Brain microvascular endothelial cell (primary cell): ENCODE measurements around the gene LIG3.

Source experiments
- DNase-seq: peaks from one replicate; pipeline ENCODE4 v3.0.0-alpha.2; 2020
- H3K27ac ChIP-seq: fragments of 250-450 bp; sonication (Bioruptor Pico); 2 replicates; pipeline ENCODE4 v1.5.1; 2020; ENCODE audit warnings: mild to moderate bottlenecking, moderate library complexity
- H3K27me3 ChIP-seq: fragments of 250-450 bp; sonication (Bioruptor Pico); replicated peaks from 2 replicates; pipeline ENCODE4 v1.5.1; 2020; ENCODE audit warnings: mild to moderate bottlenecking
- H3K36me3 ChIP-seq: fragments of 250-450 bp; sonication (Bioruptor Pico); replicated peaks from 2 replicates; pipeline ENCODE4 v1.5.1; 2020; ENCODE audit warnings: mild to moderate bottlenecking
- H3K4me3 ChIP-seq: 2 replicates; pipeline ENCODE4 v1.5.1; 2011; ENCODE audit warnings: low read depth, mild to moderate bottlenecking, control low read depth, low read length, moderate library complexity
- CTCF ChIP-seq: IDR thresholded peaks from 2 replicates; pipeline ENCODE4 v1.5.1; 2011; ENCODE audit warnings: low read depth, mild to moderate bottlenecking, moderate library complexity, low read length, control low read depth, inconsistent platforms; ENCODE audit errors: missing control alignments
- in situ Hi-C: cut with HindIII; loops from 2 replicates; pipeline ENCODE4 v1.10.0; 2017; ENCODE audit warnings: low sequenced_read_pairs, low pct_ligation_motif_present

Gene LIG3

GRCh38 chr17:35002876-35003551, 22.7 kb downstream of the LIG3 start:
- H3K27ac ChIP-seq: no peak overlapping the region
- no peaks in the 10 kb centered on the region for H3K27me3 ChIP-seq
- H3K36me3 ChIP-seq: peaks cover 6% of the 10 kb centered on the region
- no peak for DNase-seq
- in situ Hi-C loops: no loop called here
- no peak overlapping the region for H3K4me3 ChIP-seq
- TF ChIP-seq CTCF: no peak

DNA sequence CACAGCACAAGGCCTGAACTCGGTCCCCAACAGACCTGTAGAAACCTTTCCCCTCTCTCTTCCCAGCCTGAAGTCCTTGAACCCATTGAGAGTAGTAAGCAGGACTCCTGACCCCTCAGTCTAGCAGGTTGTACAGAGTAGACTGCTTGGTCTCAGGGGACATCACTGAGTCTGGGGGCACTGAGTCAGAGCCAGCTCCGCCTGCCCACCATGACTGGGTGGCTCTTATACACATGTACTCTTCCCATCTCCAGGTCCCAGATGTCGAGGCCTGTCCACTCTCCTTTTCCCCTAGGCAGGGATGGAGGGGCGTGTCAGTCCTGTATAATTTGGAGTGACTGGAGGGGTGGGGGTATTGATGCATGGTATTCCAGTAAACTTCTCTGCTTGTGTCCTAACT, 23.5 kb downstream of the LIG3 start:
- in situ Hi-C loops: no loop called here

DNA sequence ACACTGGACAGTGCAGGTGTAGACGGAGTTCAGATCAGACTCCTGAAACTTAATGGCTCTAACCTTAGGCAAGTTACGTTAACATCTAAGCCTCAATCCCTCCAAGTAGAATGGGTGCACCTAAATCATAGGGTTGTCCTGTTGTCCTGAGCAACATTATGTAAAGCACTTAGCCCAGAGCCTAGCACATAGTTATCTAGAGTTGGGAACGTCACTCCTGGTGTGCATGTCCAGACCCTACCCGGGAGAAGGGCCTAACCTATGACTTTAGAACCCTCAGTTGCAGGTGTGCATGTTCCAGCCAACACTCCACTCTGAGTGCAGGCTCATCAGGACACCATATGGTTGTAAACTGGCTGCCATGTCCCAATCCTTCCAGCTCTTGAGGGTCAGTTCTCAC, 26.0 kb downstream of the LIG3 start:
- H3K36me3 ChIP-seq: peaks cover 21% of the 10 kb centered on the region

More for the DNA sequence above, 23.5 kb downstream of the LIG3 start:
- H3K27me3 ChIP-seq: no peaks in the 10 kb centered on the region
- H3K36me3 ChIP-seq: peaks cover 12% of the 10 kb centered on the region
- no peak overlapping the region for H3K4me3 ChIP-seq
- no peak for DNase-seq
- TF ChIP-seq CTCF: no peak
- H3K27ac ChIP-seq: no peak overlapping the region

GRCh38 chr17:35006961-35007360, 26.6 kb downstream of the LIG3 start:
- no peak for DNase-seq
- Histone ChIP-seq H3K27me3 (no peaks in the 10 kb centered on the region), H3K27ac (no peak overlapping the region), H3K4me3 (no peak overlapping the region), H3K36me3 (peaks cover 27% of the 10 kb centered on the region)
- in situ Hi-C loops: no loop called here
- no peak for TF ChIP-seq CTCF

More for the DNA sequence above, 26.0 kb downstream of the LIG3 start:
- Histone ChIP-seq H3K27me3 (no peaks in the 10 kb centered on the region), H3K27ac (no peak overlapping the region), H3K4me3 (no peak overlapping the region)
- no peak for DNase-seq
- in situ Hi-C loops: no loop called here
- no peak for TF ChIP-seq CTCF

DNA sequence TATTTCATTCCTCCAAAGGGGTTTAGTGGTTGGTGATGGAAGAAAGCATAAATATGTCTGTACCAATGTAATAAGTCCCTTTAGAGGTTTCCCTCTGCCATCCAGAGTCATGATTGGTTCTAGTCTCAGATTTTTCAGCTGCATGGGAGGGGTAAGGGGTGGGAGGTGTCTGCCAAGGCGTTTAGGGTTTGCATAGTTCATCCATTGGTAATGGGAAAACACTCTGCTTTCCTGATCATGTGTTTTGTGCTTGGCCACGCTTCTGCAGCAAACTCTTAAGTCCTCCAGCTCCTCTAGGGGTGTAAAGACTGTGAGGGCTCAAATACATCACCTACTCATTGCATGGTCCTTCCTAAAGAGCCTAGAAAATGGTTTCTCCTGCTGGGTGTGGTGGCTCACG, 29.8 kb downstream of the LIG3 start:
- no peak overlapping the region for H3K27ac ChIP-seq
- in situ Hi-C loops: no loop called here
- H3K36me3 ChIP-seq: peaks cover 32% of the 10 kb centered on the region
- no peak for DNase-seq
- no peaks in the 10 kb centered on the region for H3K27me3 ChIP-seq
- TF ChIP-seq CTCF: no peak
- H3K4me3 ChIP-seq: no peak overlapping the region

DNA sequence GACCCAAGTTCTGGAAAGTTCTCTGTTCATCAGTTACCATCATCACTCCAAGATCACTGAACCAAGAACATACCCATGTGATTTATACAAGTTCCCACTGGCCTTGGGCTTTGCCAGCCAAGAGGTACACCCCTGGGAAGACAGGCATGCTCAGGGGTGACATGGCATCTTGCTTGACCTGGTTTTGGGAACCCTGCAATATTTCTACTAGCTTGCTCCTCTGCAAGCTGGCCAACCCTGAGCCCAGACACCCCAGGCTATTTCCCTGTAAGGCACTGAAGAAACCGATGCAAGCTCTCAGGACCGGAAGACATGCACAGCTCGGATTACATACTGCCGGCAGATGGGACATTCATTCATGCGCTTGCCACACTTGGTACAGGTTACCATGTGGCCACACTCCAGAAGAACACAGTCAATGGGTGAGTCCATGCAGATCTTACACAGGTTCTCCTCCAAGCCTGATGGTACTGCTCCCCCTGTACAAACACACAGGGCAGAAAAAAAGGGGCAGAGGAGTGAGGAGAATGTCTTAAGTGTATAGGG, 31.4 kb downstream of the LIG3 start:
- H3K4me3 ChIP-seq: no peak overlapping the region
- no peak for TF ChIP-seq CTCF
- no peaks in the 10 kb centered on the region for H3K27me3 ChIP-seq
- in situ Hi-C loops: no loop called here
- DNase-seq: no peak
- H3K27ac ChIP-seq: no peak overlapping the region
- peaks cover 43% of the 10 kb centered on the region for H3K36me3 ChIP-seq
